ENCODE results near the gene RPS27L.
"Not testable (repeated sequence)": the region's sequence is repeated elsewhere in the genome, so short reads cannot be mapped to it uniquely, and the experiment has no call there.

RPS27L gene

DNA sequence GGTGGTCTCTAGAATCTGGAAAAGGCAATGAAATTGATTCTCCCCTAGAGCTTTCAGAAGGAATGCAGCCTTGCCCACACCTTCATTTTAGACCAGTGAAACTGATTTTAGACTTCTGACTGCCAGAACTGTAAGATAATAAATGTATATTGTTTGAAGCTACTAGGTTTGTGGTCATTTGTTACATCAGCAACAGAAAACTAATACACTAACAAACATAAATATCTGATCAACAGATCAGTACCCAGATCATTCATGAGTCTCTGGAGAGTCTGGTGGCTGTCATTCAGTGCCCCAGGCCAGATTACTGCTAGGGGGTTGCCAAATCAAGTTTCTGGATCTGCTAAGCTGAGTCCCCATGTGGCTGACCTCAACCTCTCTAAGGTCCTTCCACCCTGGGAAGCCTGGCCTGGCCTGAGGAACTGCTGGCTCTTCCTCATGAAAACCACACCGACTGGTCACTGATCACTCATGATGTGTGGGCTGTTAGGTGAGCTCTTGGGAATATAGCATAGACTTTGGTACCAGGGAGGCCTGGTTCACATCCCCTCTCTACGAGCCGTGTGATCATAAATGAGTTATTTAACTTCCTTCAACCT is 46.8 kb downstream of the RPS27L start:
- ATAC-seq (replicated peaks) (no peak), DNase-seq (no peak)
- no peaks in the 10 kb centered on the region for H3K4me1 Mint-ChIP-seq
- peaks cover 0 to 5% of the 10 kb centered on the region in 2 donors for H3K9me3 Mint-ChIP-seq
- peaks cover 6 to 11% of the 10 kb centered on the region in 2 donors for H3K27me3 Mint-ChIP-seq
- H3K4me3 Mint-ChIP-seq, result no peak overlapping the region
- no peak overlapping the region for H3K27ac Mint-ChIP-seq
- no peaks in the 10 kb centered on the region for H3K36me3 Mint-ChIP-seq

DNA sequence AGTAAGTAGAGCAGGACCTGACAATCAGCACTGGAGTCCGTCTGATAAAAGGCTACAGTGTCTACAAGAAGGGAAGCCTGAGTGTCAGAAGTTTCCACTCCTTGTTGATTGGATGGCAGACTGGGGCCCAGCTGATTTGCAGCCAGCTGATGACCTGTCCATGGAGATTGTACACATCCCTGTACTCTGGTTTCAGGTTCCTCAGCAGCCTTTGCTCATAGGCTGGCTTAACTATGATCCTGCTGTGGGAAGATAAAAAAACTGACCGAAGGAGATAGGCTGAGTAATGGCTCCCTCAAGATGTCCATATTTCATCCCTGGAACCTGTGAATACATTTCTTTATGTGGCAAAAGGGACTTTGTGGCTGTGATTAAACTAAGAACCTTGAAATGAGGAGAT is 47.4 kb downstream of the RPS27L start:
- Mint-ChIP-seq H3K27me3 (peaks cover 6 to 14% of the 10 kb centered on the region in 2 donors), H3K4me3 (no peak overlapping the region), H3K9me3 (peaks cover 0 to 7% of the 10 kb centered on the region in 2 donors), H3K27ac (no peak overlapping the region), H3K36me3 (no peaks in the 10 kb centered on the region), H3K4me1 (no peaks in the 10 kb centered on the region)
- no peak for ATAC-seq (replicated peaks)
- no peak for DNase-seq

DNA sequence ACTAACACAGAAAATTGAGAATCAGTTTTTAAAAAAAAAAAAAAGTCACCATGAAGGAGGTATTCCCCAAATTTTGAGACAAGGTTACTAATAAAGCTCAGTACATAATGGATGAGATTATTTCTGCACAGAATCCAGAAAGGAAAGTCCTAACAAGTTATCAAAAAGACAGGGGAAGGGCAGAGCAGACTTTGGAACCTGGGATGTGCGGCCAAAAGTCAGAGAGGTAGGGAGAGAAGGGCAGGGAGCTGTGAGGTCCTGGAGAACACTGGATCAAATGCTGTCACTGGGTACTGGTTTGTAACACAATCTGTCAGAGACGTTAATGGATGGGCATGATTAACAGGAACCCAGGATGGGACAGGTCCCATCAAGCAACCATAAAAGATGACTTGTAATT is 47.8 kb downstream of the RPS27L start:
- Mint-ChIP-seq H3K4me3 (no peak overlapping the region), H3K36me3 (no peaks in the 10 kb centered on the region), H3K4me1 (no peaks in the 10 kb centered on the region), H3K27ac (no peak overlapping the region), H3K27me3 (peaks cover 9 to 14% of the 10 kb centered on the region in 2 donors), H3K9me3 (peaks cover 0 to 7% of the 10 kb centered on the region in 2 donors)
- no peak for ATAC-seq (replicated peaks)
- DNase-seq, result no peak

DNA sequence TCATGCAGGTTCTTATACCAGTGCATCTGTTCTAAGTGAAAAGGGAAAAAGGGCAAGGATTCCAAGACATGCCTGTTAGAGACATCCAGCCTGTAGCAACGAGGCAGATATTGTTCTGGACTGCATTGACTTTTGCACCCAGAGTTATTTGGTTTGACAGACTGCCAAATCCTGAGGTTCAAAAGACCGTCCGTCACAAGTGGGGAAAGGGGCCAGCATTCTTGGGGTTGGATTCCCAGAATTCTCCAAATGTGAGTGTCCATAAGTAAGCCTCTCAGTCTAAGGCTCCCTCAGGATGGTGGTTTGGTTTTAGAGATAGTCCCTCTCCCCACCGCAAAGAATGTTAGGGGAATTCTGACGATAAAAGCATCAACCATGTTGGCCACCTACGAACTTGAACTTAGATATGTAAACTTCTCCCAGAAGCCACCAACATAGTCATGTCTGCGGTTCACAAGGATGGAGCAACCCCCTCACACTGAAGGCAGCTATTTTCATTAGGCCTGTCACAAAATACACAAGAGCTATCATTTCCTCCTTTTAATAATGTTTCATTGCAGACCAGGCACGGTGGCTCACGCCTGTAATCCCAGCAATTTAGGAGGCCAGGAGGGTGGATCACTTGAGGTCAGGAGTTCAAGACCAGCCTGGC is 49.3 kb downstream of the RPS27L start:
- Mint-ChIP-seq H3K36me3 (no peaks in the 10 kb centered on the region), H3K9me3 (peaks cover 0 to 8% of the 10 kb centered on the region in 2 donors), H3K4me1 (no peaks in the 10 kb centered on the region), H3K27ac (no peak overlapping the region), H3K27me3 (peaks cover 14 to 18% of the 10 kb centered on the region in 2 donors), H3K4me3 (no peak overlapping the region)
- no peak for DNase-seq
- ATAC-seq (replicated peaks), result no peak

DNA sequence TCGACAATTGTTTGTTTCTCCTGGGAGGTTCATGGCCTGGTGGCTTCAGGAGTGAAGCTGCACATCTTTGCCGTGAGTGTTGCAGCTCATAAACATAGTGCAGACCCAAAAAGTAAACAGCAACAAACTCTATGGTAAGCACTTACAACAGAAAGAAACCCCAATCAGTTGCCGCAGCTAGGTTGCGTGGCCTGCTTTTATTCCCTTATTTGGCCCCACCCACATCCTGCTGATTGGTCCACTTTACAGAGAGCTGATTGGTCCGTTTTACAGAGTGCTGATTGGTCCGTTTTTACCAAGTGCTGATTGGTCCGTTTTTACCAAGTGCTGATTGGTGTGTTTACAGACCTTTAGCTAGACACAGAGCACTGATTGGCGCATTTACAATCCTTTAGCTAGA is 51.9 kb downstream of the RPS27L start:
- H3K27me3 Mint-ChIP-seq, result peaks cover 14 to 20% of the 10 kb centered on the region in 2 donors
- ATAC-seq (replicated peaks); H3K4me1 Mint-ChIP-seq; DNase-seq; H3K27ac Mint-ChIP-seq; H3K9me3 Mint-ChIP-seq; H3K4me3 Mint-ChIP-seq; H3K36me3 Mint-ChIP-seq: not testable (repeated sequence)

DNA sequence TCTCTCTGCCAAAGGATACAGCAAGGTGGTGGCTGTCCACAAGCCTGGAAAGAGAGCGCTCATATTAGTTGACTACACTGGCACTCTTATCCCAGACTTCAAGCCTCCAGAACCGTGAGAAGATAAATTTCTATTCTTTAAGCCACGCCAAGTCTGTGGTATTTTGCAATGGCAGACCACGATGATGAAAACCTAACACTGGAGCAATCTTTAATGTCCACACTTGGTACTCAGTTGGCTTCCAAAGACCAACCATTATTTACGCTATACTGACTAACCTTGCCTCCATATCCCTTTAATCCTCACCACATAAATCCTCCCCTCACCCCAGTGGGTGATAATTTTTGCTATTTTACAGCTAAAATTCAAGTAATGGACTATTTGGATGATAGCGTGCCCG is 52.5 kb downstream of the RPS27L start:
- Mint-ChIP-seq H3K4me3 (no peak overlapping the region), H3K27me3 (peaks cover 14 to 20% of the 10 kb centered on the region in 2 donors), H3K36me3 (no peaks in the 10 kb centered on the region), H3K9me3 (peaks cover 0 to 8% of the 10 kb centered on the region in 2 donors), H3K27ac (no peak overlapping the region), H3K4me1 (no peaks in the 10 kb centered on the region)
- DNase-seq (no peak), ATAC-seq (replicated peaks) (no peak)

DNA sequence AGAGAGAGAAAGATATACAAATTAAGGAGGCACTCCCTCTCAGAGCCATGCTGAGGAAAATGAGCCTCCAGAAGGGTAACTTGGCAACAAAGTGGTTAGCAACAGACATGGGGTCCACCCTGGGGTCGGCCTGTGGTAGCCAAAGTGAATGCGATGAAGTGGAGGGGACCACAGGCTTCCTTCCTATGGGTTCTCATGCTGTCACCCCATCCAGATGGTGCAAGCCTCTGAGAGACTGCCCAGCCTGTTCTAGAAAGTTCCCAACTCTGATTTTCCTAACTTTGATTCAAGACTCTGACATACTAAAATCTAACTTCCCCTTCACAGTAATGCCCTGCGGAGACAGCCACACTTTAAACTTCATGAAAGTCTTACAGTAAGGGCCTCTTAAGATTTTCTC is 53.9 kb downstream of the RPS27L start:
- Mint-ChIP-seq H3K9me3 (peaks cover 0 to 8% of the 10 kb centered on the region in 2 donors), H3K27me3 (peaks cover 8 to 20% of the 10 kb centered on the region in 2 donors), H3K4me3 (no peak overlapping the region), H3K36me3 (no peaks in the 10 kb centered on the region), H3K4me1 (no peaks in the 10 kb centered on the region), H3K27ac (no peak overlapping the region)
- no peak for ATAC-seq (replicated peaks)
- no peak for DNase-seq

DNA sequence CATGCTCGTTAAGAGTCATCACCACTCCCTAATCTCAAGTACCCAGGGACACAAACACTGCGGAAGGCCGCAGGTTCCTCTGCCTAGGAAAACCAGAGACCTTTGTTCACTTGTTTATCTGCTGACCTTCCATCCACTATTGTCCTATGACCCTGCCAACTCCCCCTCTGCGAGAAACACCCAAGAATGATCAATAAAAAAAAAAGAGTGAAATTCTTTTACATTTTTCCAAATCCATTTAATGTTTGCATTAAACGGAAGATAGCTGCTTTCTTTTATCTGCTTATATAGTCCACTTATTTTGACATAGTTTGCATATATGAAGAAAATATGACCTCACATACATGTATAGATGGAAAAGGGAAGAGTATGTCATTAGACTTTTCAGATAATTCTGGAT is 57.7 kb downstream of the RPS27L start:
- not testable (repeated sequence) for H3K36me3 Mint-ChIP-seq; H3K4me1 Mint-ChIP-seq; DNase-seq; H3K27ac Mint-ChIP-seq; ATAC-seq (replicated peaks); H3K9me3 Mint-ChIP-seq; H3K4me3 Mint-ChIP-seq
- peaks cover 0 to 11% of the 10 kb centered on the region in 2 donors for H3K27me3 Mint-ChIP-seq

DNA sequence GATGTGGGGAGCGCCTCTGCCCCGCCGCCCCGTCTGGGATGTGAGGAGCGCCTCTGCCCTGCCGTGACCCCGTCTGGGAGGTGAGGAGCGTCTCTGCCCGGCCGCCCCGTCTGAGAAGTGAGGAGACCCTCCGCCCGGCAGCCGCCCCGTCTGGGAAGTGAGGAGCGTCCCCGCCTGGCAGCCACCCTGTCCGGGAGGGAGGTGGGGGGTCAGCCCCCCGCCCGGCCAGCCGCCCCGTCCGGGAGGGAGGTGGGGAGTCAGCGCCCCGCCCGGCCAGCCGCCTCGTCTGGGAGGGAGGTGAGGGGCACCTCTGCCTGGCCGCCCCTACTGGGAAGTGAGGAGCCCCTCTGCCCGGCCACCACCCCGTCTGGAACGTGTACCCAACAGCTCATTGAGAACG is 58.4 kb downstream of the RPS27L start:
- not testable (repeated sequence) for H3K36me3 Mint-ChIP-seq; DNase-seq; H3K9me3 Mint-ChIP-seq; H3K27me3 Mint-ChIP-seq; H3K4me3 Mint-ChIP-seq; ATAC-seq (replicated peaks); H3K27ac Mint-ChIP-seq; H3K4me1 Mint-ChIP-seq
